Esophagus muscularis mucosa (tissue), 3 donors: ENCODE data around the gene PPP1R12B.

Source experiments
- CTCF ChIP-seq, 3 experiments: fragments of 200-600 bp in 2 of 3; fragments of 450-650 bp in 1 of 3; sonication (generic) in 2 of 3; IDR thresholded peaks; one replicate each; pipeline ENCODE4 v1.5.1; 2017 to 2019; ENCODE audit warnings: antibody characterized with exemption in 3 of 3, mild to moderate bottlenecking in 2 of 3, moderate library complexity in 1 of 3
- POLR2A ChIP-seq: fragments of 450-650 bp; IDR thresholded peaks from one replicate; pipeline ENCODE4 v1.6.1; 2017; ENCODE audit warnings: antibody characterized with exemption, moderate library complexity, mild to moderate bottlenecking, low read depth

- TF ChIP-seq CTCF (IDR thresholded peaks at IDR 0.05): no peak
- TF ChIP-seq POLR2A: no peak
Observed at GRCh38 chr1:202588503-202589189, 240.1 kb downstream of the PPP1R12B start.
